WERI-Rb-1 (cell line): ENCODE measurements around the gene PPP4R2.

Source experiments
- DNase-seq: peaks from one replicate; pipeline ENCODE4 v3.0.0-alpha.2; 2020
- H3K27ac ChIP-seq: fragments of 250-450 bp; sonication (Bioruptor Pico); 2 replicates; pipeline ENCODE4 v1.5.1; 2020; ENCODE audit warnings: mild to moderate bottlenecking, moderate library complexity
- H3K27me3 ChIP-seq: fragments of 250-450 bp; sonication (Bioruptor Pico); 2 replicates; pipeline ENCODE4 v1.5.1; 2021; ENCODE audit warnings: mild to moderate bottlenecking, low read depth, moderate library complexity; ENCODE audit not compliant: insufficient read depth, severe bottlenecking
- H3K36me3 ChIP-seq: fragments of 250-450 bp; sonication (Bioruptor Pico); 2 replicates; pipeline ENCODE4 v1.5.1; 2020; ENCODE audit warnings: mild to moderate bottlenecking, moderate library complexity
- H3K4me3 ChIP-seq: 2 replicates; pipeline ENCODE4 v1.5.1; 2011; ENCODE audit warnings: low read depth, mild to moderate bottlenecking, control low read depth, low read length
- H3K9me3 ChIP-seq: fragments of 250-450 bp; sonication (Bioruptor Pico); 2 replicates; pipeline ENCODE4 v1.5.1; 2021; ENCODE audit warnings: mild to moderate bottlenecking, moderate library complexity; ENCODE audit not compliant: severe bottlenecking
- TF ChIP-seq, protein P1 (sequence below): IDR thresholded peaks from 2 replicates; pipeline ENCODE4 v1.5.1; 2011; ENCODE audit warnings: low read depth, mild to moderate bottlenecking, control low read depth, inconsistent platforms, low read length

Gene PPP4R2

DNA sequence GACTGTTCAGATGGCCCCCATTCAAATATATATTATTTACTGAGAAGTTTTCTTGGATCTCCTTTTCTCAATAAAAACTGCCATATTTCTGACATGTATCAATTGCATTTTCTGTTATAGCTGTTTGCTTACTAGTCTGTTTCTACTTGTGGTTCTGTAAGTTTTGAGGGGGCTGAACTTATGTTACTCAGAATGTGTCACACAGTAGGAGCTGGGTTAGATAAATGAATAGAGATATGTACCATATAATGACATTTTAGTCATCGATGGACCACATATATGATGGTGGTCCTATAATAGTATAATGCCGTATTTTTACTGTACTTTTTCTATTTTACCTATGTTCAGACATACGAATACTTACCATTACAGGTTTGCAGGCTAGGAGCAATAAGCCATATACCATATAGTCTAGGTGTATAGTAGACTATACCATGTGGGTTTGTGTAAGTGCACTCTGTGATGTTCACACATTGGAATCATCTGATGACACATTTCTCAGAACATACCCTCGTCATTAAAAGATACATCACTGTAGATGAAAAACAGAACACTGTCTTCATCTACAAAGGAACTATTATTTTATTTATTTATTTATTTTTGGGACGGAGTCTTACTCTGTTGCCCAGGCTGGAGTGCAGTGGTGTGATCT is 22.3 kb downstream of the PPP4R2 start:
- Histone ChIP-seq H3K36me3 (peaks cover 26% of the 10 kb centered on the region), H3K27me3 (no peaks in the 10 kb centered on the region), H3K9me3 (no peaks in the 10 kb centered on the region), H3K27ac (no peak overlapping the region), H3K4me3 (no peak overlapping the region)
- DNase-seq = no peak
- TF ChIP-seq, protein P1, sequence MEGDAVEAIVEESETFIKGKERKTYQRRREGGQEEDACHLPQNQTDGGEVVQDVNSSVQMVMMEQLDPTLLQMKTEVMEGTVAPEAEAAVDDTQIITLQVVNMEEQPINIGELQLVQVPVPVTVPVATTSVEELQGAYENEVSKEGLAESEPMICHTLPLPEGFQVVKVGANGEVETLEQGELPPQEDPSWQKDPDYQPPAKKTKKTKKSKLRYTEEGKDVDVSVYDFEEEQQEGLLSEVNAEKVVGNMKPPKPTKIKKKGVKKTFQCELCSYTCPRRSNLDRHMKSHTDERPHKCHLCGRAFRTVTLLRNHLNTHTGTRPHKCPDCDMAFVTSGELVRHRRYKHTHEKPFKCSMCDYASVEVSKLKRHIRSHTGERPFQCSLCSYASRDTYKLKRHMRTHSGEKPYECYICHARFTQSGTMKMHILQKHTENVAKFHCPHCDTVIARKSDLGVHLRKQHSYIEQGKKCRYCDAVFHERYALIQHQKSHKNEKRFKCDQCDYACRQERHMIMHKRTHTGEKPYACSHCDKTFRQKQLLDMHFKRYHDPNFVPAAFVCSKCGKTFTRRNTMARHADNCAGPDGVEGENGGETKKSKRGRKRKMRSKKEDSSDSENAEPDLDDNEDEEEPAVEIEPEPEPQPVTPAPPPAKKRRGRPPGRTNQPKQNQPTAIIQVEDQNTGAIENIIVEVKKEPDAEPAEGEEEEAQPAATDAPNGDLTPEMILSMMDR = no peak

DNA sequence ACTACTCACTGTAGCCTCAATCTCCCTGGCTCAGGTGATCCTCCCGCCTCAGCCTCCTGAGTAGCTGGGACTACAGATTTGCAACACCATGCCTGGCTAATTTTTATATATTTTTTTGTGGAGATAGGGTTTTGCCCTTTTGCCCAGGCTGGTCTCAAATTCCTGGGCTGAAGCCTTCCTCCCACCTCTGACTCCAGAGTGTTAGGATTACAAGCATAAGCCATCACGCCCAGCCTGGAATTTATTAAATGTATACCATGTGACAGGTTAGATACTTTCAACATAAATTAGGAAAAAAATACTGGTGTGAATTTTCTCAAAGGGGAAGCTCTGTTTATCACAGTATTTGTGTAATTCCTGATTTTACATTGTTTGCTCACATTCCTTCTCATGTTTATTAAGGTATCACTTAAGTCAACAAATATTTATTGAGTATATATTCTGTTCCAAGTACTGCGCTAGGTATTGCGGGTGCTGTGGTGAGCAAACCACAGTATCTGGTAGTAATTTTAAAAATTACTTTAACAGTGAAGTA is 24.8 kb downstream of the PPP4R2 start:
- Histone ChIP-seq H3K27me3 (no peaks in the 10 kb centered on the region), H3K4me3 (no peak overlapping the region), H3K9me3 (no peaks in the 10 kb centered on the region), H3K36me3 (peaks cover 15% of the 10 kb centered on the region), H3K27ac (no peak overlapping the region)
- TF ChIP-seq, protein P1 = no peak
- DNase-seq = no peak

DNA sequence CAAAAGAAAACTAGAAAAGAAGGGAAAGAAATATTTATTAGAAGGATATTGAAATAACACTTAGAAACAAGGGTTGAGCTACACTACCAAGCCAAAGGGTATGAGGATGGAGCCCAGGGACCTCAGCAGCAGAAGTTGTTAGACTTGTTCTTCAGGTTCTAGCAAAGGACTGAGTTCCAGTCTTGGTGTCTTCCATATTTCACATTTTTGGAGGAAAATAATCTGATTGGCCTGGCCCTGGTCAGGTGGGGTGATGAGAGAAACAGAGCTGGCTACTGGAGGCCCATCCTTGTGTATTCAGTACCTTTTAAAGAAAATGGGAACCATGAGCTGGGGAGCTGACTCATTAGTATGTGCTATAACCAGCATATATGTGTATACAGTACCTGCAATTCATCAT is 28.2 kb downstream of the PPP4R2 start:
- Histone ChIP-seq H3K27me3 (no peaks in the 10 kb centered on the region), H3K4me3 (no peak overlapping the region), H3K36me3 (peaks cover 12% of the 10 kb centered on the region), H3K9me3 (no peaks in the 10 kb centered on the region), H3K27ac (no peak overlapping the region)
- TF ChIP-seq, protein P1 = no peak
- no peak for DNase-seq

DNA sequence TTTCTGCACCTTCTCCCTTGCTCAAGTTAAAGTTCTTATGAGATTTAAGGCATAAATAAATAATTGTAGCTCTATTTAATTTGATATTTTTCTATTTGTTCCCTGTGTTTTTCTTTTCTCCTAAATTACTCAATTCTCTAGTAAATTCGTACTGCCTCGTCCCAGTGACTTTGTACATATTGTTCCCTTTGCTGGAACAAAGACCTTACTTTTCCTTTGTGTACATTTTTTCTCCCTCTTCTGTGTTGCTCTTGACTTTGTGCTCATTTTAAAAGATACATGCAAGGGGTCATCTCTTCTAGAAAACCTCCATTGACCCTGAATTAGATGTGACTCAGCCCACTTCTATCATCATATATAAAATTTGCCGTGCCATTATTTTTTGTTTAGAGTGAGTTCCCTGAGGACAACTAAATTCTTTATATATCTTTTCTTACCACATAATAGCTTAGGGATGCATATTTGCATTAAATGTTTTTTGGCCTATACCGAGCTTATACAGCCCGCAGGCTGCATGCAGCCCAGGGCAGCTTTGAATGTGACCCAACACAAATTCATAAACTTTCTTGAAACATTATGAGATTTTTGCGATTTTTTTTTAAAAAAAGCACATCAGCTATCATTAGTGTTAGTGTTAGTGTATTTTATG is 29.6 kb downstream of the PPP4R2 start:
- Histone ChIP-seq H3K27me3 (no peaks in the 10 kb centered on the region), H3K27ac (no peak overlapping the region), H3K9me3 (no peaks in the 10 kb centered on the region), H3K36me3 (peaks cover 7% of the 10 kb centered on the region), H3K4me3 (no peak overlapping the region)
- TF ChIP-seq, protein P1 = no peak
- no peak for DNase-seq

DNA sequence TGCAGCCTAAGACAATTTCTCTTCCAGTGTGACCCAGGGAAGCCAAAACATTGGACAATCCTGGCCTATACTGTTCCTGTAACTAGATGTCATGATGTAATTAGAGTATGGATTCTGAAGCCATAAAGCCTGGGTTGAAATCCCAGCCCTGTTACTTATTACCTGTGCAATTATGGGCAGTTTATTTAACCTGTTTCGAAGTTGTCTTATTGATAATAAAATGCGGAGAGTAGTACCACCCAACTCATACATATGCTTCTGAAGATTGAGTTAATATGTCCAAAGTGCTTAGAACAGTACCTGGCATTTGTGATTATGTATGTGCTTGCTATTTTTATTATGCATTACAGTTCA is 30.1 kb downstream of the PPP4R2 start:
- Histone ChIP-seq H3K27me3 (no peaks in the 10 kb centered on the region), H3K9me3 (no peaks in the 10 kb centered on the region), H3K27ac (no peak overlapping the region), H3K4me3 (no peak overlapping the region), H3K36me3 (peaks cover 7% of the 10 kb centered on the region)
- DNase-seq = no peak
- TF ChIP-seq, protein P1 = no peak
